Coronary artery (tissue), 2 donors: ENCODE measurements around the gene MAML3.

Experiments
- DNase-seq: peaks from one replicate; pipeline ENCODE4 v3.0.0-alpha.2; 2017; ENCODE audit warnings: low spot score
- H3K27ac ChIP-seq, 2 donors: fragments of 200-600 bp; sonication (generic); one replicate each; pipeline ENCODE4 v1.5.1; 2016 to 2019
- H3K4me3 ChIP-seq: fragments of 200-600 bp; sonication (generic); 2 replicates; pipeline ENCODE4 v1.5.1; 2016; ENCODE audit warnings: mild to moderate bottlenecking, moderate library complexity
- CTCF ChIP-seq: fragments of 200-600 bp; sonication (generic); IDR thresholded peaks from one replicate; pipeline ENCODE4 v1.5.1; 2019; ENCODE audit warnings: antibody characterized with exemption

The MAML3 gene

GRCh38 chr4:139746431-139747171 lies 407.4 kb downstream of the MAML3 start:
- no peak overlapping the region for H3K4me3 ChIP-seq
- DNase-seq, result no peak
- no peak overlapping the region for H3K27ac ChIP-seq
- no peak for TF ChIP-seq CTCF

GRCh38 chr4:139745111-139745639 lies 408.8 kb downstream of the MAML3 start:
- TF ChIP-seq CTCF, result no peak
- no peak overlapping the region for H3K27ac ChIP-seq
- no peak overlapping the region for H3K4me3 ChIP-seq
- no peak for DNase-seq

GRCh38 chr4:139744232-139744631 lies 409.8 kb downstream of the MAML3 start:
- TF ChIP-seq CTCF, result no peak
- H3K27ac ChIP-seq, result no peak overlapping the region
- no peak overlapping the region for H3K4me3 ChIP-seq
- no peak for DNase-seq

- Histone ChIP-seq H3K27ac (no peak overlapping the region), H3K4me3 (no peak overlapping the region)
- TF ChIP-seq CTCF, result no peak
- no peak for DNase-seq
Observed at GRCh38 chr4:139743027-139743426, 411.0 kb downstream of the MAML3 start.

- DNase-seq, result peak; percentile 87
- TF ChIP-seq CTCF, result no peak
- Histone ChIP-seq H3K27ac (peak overlapping the region; percentile 63 to 88), H3K4me3 (peak overlapping the region; percentile 51)
Observed at GRCh38 chr4:139740531-139741041, 413.4 kb downstream of the MAML3 start.

GRCh38 chr4:139740121-139740520 lies 413.9 kb downstream of the MAML3 start:
- Histone ChIP-seq H3K27ac (peak overlapping the region; percentile 63 to 88), H3K4me3 (peak overlapping the region; percentile 51)
- no peak for TF ChIP-seq CTCF
- DNase-seq, result no peak
